Tibial nerve (tissue), 4 donors: ENCODE results near the gene ZYG11B.

Experiments used
- EP300 ChIP-seq, 2 donors: sonication (generic); formaldehyde crosslinking; IDR thresholded peaks; one replicate each; pipeline ENCODE4 v1.6.1; 2017; ENCODE audit warnings: antibody characterized with exemption in 2 of 2, mild to moderate bottlenecking in 1 of 2
- POLR2A ChIP-seq, 2 donors: fragments of 450-650 bp; IDR thresholded peaks; one replicate each; pipeline ENCODE4 v1.6.1; 2017; ENCODE audit warnings: antibody characterized with exemption in 2 of 2, mild to moderate bottlenecking in 2 of 2, moderate library complexity in 2 of 2
- TF ChIP-seq, protein P1 (sequence below), 5 experiments: fragments of 200-600 bp in 3 of 5; fragments of 450-650 bp in 2 of 5; sonication (generic) in 3 of 5; IDR thresholded peaks; one replicate each; pipeline ENCODE4 v1.5.1; 2016 to 2019; ENCODE audit warnings: antibody characterized with exemption in 5 of 5, mild to moderate bottlenecking in 3 of 5, moderate library complexity in 2 of 5

- TF ChIP-seq, protein P1, sequence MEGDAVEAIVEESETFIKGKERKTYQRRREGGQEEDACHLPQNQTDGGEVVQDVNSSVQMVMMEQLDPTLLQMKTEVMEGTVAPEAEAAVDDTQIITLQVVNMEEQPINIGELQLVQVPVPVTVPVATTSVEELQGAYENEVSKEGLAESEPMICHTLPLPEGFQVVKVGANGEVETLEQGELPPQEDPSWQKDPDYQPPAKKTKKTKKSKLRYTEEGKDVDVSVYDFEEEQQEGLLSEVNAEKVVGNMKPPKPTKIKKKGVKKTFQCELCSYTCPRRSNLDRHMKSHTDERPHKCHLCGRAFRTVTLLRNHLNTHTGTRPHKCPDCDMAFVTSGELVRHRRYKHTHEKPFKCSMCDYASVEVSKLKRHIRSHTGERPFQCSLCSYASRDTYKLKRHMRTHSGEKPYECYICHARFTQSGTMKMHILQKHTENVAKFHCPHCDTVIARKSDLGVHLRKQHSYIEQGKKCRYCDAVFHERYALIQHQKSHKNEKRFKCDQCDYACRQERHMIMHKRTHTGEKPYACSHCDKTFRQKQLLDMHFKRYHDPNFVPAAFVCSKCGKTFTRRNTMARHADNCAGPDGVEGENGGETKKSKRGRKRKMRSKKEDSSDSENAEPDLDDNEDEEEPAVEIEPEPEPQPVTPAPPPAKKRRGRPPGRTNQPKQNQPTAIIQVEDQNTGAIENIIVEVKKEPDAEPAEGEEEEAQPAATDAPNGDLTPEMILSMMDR (IDR thresholded peaks at IDR 0.05), result no peak
- TF ChIP-seq POLR2A (IDR thresholded peaks at IDR 0.05), result no peak
- TF ChIP-seq EP300 (IDR thresholded peaks at IDR 0.05), result no peak
Observed at GRCh38 chr1:52786148-52786547, 59.9 kb downstream of the ZYG11B start.
